ENCODE results near the gene CLEC18A. TPM values are rescaled to one million over a fixed set of nuclear protein-coding genes. Genes with fewer than 3 reads are reported as not detected.

Gene CLEC18A
- total RNA-seq, 4 donors from 2014 or later, result 0.45 to 1.3 (median 0.99) TPM

- TF ChIP-seq POLR2A (IDR thresholded peaks at IDR 0.05), result no peak
- TF ChIP-seq CTCF (IDR thresholded peaks at IDR 0.05), result no peak
- intact Hi-C loops (cut with DNase I), result no loop called here
Measured at GRCh38 chr16:69936751-69937211, 14.4 kb upstream of the CLEC18A start.

DNA sequence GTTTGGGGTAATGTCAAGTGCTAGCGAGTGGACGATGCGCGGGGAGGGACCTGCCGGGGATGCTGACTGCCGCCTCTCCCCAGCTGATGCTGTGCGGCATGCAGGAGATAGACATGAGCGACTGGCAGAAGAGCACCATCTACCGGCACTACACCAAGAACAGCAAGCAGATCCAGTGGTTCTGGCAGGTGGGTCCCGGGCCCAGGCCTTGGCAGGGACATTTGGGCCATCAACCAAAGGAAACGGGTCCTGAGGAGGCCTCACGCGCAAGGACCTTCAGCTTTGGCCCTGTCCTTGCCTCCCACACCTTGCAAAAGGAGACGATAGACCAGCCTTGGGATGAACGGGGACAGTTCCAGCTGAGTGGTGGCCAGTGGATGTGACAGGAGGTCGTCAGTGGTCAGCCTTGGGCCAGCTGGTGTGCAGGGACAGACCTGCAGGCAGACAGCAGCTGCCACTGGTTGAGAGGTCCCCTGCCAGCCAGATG is 13.6 kb upstream of the CLEC18A start:
- H3K9me3 ChIP-seq, result no peaks in the 10 kb centered on the region
- no peaks in the 10 kb centered on the region for H3K27me3 ChIP-seq
- no peak overlapping the region for H3K27ac ChIP-seq
- intact Hi-C loops (cut with DNase I), result no loop called here
- no peak for DNase-seq
- H3K4me1 ChIP-seq, result peaks cover 0 to 5% (median 3%) of the 10 kb centered on the region in 3 donors
- H3K4me3 ChIP-seq, result no peak overlapping the region
- H3K36me3 ChIP-seq, result peaks cover 27 to 98% (median 58%) of the 10 kb centered on the region in 3 donors
- WGBS, 2 donors, result 83 to 92% methylated on average over 5 to 6 of the region's 16 CpGs
- no peak for TF ChIP-seq POLR2A (IDR thresholded peaks at IDR 0.05)
- no peak for TF ChIP-seq CTCF (IDR thresholded peaks at IDR 0.05)

More at GRCh38 chr16:69936751-69937211, 14.4 kb upstream of the CLEC18A start:
- peaks cover 0 to 3% (median 2%) of the 10 kb centered on the region in 3 donors for H3K4me1 ChIP-seq
- WGBS, 2 donors, result 92 to 93% methylated on average over 8 to 11 of the region's 21 CpGs
- no peak overlapping the region for H3K27ac ChIP-seq
- no peak for DNase-seq
- H3K9me3 ChIP-seq, result no peaks in the 10 kb centered on the region
- H3K27me3 ChIP-seq, result no peaks in the 10 kb centered on the region
- peaks cover 28 to 100% (median 58%) of the 10 kb centered on the region in 3 donors for H3K36me3 ChIP-seq
- no peak overlapping the region for H3K4me3 ChIP-seq

GRCh38 chr16:69938981-69939820 is 11.9 kb upstream of the CLEC18A start:
- intact Hi-C loops (cut with DNase I), result no loop called here
- 94% methylated on average over 13 of the region's 28 CpGs; no CpG with 5 or more reads in 1 of the 2 donors for WGBS, 2 donors

DNA sequence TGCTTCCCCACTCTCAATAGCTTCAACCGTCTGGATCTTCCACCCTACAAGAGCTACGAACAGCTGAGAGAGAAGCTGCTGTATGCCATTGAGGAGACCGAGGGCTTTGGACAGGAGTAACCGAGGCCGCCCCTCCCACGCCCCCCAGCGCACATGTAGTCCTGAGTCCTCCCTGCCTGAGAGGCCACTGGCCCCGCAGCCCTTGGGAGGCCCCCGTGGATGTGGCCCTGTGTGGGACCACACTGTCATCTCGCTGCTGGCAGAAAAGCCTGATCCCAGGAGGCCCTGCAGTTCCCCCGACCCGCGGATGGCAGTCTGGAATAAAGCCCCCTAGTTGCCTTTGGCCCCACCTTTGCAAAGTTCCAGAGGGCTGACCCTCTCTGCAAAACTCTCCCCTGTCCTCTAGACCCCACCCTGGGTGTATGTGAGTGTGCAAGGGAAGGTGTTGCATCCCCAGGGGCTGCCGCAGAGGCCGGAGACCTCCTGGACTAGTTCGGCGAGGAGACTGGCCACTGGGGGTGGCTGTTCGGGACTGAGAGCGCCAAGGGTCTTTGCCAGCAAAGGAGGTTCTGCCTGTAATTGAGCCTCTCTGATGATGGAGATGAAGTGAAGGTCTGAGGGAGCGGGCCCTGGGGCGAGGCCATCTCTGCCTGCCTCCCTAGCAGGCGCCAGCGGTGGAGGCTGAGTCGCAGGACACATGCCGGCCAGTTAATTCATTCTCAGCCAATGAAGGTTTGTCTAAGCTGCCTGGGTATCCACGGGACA is 11.1 kb upstream of the CLEC18A start:
- no peak for DNase-seq
- Histone ChIP-seq H3K36me3 (peaks cover 27 to 73% (median 44%) of the 10 kb centered on the region in 3 donors), H3K4me3 (no peak overlapping the region), H3K27ac (no peak overlapping the region), H3K27me3 (no peaks in the 10 kb centered on the region), H3K9me3 (no peaks in the 10 kb centered on the region), H3K4me1 (peaks cover 0 to 5% (median 3%) of the 10 kb centered on the region in 3 donors)
- intact Hi-C loops (cut with DNase I), result no loop called here
- TF ChIP-seq CTCF (IDR thresholded peaks at IDR 0.05), result no peak
- TF ChIP-seq POLR2A (IDR thresholded peaks at IDR 0.05), result no peak
- WGBS, 2 donors, result 71 to 95% methylated on average over 3 to 15 of the region's 26 CpGs

More at GRCh38 chr16:69938981-69939820, 11.9 kb upstream of the CLEC18A start:
- Histone ChIP-seq H3K4me3 (no peak overlapping the region), H3K4me1 (peaks cover 0 to 5% (median 3%) of the 10 kb centered on the region in 3 donors), H3K27me3 (no peaks in the 10 kb centered on the region), H3K27ac (no peak overlapping the region), H3K36me3 (peaks cover 27 to 81% (median 49%) of the 10 kb centered on the region in 3 donors), H3K9me3 (no peaks in the 10 kb centered on the region)
- DNase-seq, result no peak
- no peak for TF ChIP-seq CTCF (IDR thresholded peaks at IDR 0.05)
- no peak for TF ChIP-seq POLR2A (IDR thresholded peaks at IDR 0.05)
